ENCODE measurements around the gene PTPRQ.

DNA sequence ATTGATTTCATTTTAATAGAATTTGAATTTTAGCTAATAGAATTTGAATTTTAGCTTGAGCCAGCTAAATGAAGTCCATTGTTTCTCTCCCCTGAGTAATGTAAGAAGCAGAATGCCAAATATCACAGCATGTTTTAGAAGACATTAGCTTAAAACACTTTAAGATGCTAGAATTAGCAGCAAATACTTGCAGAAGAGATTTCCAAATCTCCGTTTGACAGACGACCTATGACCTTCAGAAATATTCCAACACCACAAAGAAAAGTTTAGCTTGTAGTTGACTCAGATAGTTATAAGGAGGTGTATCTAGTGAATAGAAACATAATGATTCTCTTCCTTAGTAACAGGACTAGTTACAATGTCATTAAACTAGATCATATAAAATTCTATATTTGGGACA lies 211.7 kb downstream of the PTPRQ start:
- TF ChIP-seq, protein P1, sequence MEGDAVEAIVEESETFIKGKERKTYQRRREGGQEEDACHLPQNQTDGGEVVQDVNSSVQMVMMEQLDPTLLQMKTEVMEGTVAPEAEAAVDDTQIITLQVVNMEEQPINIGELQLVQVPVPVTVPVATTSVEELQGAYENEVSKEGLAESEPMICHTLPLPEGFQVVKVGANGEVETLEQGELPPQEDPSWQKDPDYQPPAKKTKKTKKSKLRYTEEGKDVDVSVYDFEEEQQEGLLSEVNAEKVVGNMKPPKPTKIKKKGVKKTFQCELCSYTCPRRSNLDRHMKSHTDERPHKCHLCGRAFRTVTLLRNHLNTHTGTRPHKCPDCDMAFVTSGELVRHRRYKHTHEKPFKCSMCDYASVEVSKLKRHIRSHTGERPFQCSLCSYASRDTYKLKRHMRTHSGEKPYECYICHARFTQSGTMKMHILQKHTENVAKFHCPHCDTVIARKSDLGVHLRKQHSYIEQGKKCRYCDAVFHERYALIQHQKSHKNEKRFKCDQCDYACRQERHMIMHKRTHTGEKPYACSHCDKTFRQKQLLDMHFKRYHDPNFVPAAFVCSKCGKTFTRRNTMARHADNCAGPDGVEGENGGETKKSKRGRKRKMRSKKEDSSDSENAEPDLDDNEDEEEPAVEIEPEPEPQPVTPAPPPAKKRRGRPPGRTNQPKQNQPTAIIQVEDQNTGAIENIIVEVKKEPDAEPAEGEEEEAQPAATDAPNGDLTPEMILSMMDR (IDR thresholded peaks at IDR 0.05) = no peak
- TF ChIP-seq ATF1 (CRISPR knock-in tag; IDR thresholded peaks at IDR 0.05) = no peak
- TF ChIP-seq, protein P2, sequence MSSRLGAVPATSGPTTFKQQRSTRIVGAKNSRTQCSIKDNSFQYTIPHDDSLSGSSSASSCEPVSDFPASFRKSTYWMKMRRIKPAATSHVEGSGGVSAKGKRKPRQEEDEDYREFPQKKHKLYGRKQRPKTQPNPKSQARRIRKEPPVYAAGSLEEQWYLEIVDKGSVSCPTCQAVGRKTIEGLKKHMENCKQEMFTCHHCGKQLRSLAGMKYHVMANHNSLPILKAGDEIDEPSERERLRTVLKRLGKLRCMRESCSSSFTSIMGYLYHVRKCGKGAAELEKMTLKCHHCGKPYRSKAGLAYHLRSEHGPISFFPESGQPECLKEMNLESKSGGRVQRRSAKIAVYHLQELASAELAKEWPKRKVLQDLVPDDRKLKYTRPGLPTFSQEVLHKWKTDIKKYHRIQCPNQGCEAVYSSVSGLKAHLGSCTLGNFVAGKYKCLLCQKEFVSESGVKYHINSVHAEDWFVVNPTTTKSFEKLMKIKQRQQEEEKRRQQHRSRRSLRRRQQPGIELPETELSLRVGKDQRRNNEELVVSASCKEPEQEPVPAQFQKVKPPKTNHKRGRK (CRISPR knock-in tag; IDR thresholded peaks at IDR 0.05; ENCODE audit: borderline replicate concordance) = no peak
- TF ChIP-seq NFYB (CRISPR knock-in tag; conservative IDR thresholded peaks at IDR 0.05; ENCODE audit: low read depth) = no peak
- no peak for TF ChIP-seq ZBTB21 (CRISPR knock-in tag; IDR thresholded peaks at IDR 0.05; ENCODE audit: borderline replicate concordance)
- no peak for TF ChIP-seq ETV6 (CRISPR knock-in tag; IDR thresholded peaks at IDR 0.05)
- no peak for TF ChIP-seq TCF7 (CRISPR knock-in tag; IDR thresholded peaks at IDR 0.05; ENCODE audit: low read depth)
- TF ChIP-seq, protein P3, sequence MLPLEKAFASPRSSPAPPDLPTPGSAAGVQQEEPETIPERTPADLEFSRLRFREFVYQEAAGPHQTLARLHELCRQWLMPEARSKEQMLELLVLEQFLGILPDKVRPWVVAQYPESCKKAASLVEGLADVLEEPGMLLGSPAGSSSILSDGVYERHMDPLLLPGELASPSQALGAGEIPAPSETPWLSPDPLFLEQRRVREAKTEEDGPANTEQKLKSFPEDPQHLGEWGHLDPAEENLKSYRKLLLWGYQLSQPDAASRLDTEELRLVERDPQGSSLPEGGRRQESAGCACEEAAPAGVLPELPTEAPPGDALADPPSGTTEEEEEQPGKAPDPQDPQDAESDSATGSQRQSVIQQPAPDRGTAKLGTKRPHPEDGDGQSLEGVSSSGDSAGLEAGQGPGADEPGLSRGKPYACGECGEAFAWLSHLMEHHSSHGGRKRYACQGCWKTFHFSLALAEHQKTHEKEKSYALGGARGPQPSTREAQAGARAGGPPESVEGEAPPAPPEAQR (CRISPR knock-in tag; IDR thresholded peaks at IDR 0.05) = no peak
- TF ChIP-seq CBFB (CRISPR knock-in tag; IDR thresholded peaks at IDR 0.05; ENCODE audit: low read depth) = no peak
- TF ChIP-seq, protein P4, sequence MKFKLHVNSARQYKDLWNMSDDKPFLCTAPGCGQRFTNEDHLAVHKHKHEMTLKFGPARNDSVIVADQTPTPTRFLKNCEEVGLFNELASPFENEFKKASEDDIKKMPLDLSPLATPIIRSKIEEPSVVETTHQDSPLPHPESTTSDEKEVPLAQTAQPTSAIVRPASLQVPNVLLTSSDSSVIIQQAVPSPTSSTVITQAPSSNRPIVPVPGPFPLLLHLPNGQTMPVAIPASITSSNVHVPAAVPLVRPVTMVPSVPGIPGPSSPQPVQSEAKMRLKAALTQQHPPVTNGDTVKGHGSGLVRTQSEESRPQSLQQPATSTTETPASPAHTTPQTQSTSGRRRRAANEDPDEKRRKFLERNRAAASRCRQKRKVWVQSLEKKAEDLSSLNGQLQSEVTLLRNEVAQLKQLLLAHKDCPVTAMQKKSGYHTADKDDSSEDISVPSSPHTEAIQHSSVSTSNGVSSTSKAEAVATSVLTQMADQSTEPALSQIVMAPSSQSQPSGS (CRISPR knock-in tag; IDR thresholded peaks at IDR 0.05; ENCODE audit: borderline replicate concordance, low read depth) = no peak
- TF ChIP-seq, protein P5, sequence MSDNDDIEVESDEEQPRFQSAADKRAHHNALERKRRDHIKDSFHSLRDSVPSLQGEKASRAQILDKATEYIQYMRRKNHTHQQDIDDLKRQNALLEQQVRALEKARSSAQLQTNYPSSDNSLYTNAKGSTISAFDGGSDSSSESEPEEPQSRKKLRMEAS (CRISPR knock-in tag; IDR thresholded peaks at IDR 0.05) = no peak
- TF ChIP-seq, protein P6, sequence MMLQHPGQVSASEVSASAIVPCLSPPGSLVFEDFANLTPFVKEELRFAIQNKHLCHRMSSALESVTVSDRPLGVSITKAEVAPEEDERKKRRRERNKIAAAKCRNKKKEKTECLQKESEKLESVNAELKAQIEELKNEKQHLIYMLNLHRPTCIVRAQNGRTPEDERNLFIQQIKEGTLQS (CRISPR knock-in tag; conservative IDR thresholded peaks at IDR 0.05) = no peak
